CD4-positive, alpha-beta T cell (primary cell): ENCODE results near the gene MAP4. TPM values are rescaled to one million over a fixed set of nuclear protein-coding genes. Genes with fewer than 3 reads are reported as not detected.

Source experiments
- ATAC-seq: fragments of 200-7000 bp; cut with Tn5 transposase; one replicate; pipeline ENCODE4 v1.10.0; 2022; ENCODE audit warnings: mild to moderate bottlenecking; ENCODE audit not compliant: poor library complexity
- CTCF ChIA-PET: fragments of 350-600 bp; sonication (Branson Sonifier 250); formaldehyde crosslinking; loops from one replicate; lab custom pipeline; 2021; ENCODE audit warnings: antibody characterized with exemption, inconsistent platforms; lab: Charles Lee
- POLR2A ChIA-PET: fragments of 350-600 bp; sonication (Branson Sonifier 250); formaldehyde crosslinking; loops from one replicate; lab custom pipeline; 2021; ENCODE audit warnings: antibody characterized with exemption, inconsistent platforms; lab: Charles Lee
- DNase-seq, 14 experiments: peaks; one replicate each; pipeline ENCODE4 v3.0.0-alpha.2; 2013 to 2020; ENCODE audit warnings: mixed read lengths in 2 of 14
- H3K27ac ChIP-seq, 2 donors: one replicate each; pipeline versions ENCODE4 v1.5.1 to v1.7.0; 2013; ENCODE audit warnings: low read length in 2 of 2, low read depth in 1 of 2, mild to moderate bottlenecking in 1 of 2
- H3K27me3 ChIP-seq, 2 experiments: 1 replicate in 1 of 2; 2 replicates in 1 of 2; pipeline versions ENCODE4 v1.6.1 to v1.7.0; 2013; ENCODE audit warnings: low read length in 2 of 2, control low read depth in 1 of 2, mild to moderate bottlenecking in 1 of 2, moderate library complexity in 1 of 2; ENCODE audit not compliant: insufficient read depth in 2 of 2, control insufficient read depth in 1 of 2
- H3K36me3 ChIP-seq: one replicate; pipeline ENCODE4 v1.6.1; 2013; ENCODE audit warnings: low read length, control low read depth; ENCODE audit not compliant: insufficient read depth
- H3K4me1 ChIP-seq: one replicate; pipeline ENCODE4 v1.6.1; 2013; ENCODE audit warnings: low read length, control low read depth; ENCODE audit not compliant: insufficient read depth
- H3K4me3 ChIP-seq: one replicate; pipeline ENCODE4 v1.5.1; 2013; ENCODE audit warnings: mild to moderate bottlenecking, low read length, moderate library complexity
- H3K9me3 ChIP-seq, 2 experiments: 1 replicate in 1 of 2; 2 replicates in 1 of 2; pipeline versions ENCODE4 v1.6.1 to v1.7.0; 2013; ENCODE audit warnings: low read length in 2 of 2, mild to moderate bottlenecking in 2 of 2, control low read depth in 1 of 2, moderate library complexity in 1 of 2; ENCODE audit not compliant: control insufficient read depth in 1 of 2, insufficient read depth in 1 of 2
- H3K27ac Mint-ChIP-seq: one replicate; pipeline ENCODE4 v1.8.0; 2020; ENCODE audit warnings: mixed read lengths
- H3K27me3 Mint-ChIP-seq: one replicate; pipeline ENCODE4 v1.8.0; 2021; ENCODE audit warnings: mixed read lengths
- H3K36me3 Mint-ChIP-seq: one replicate; pipeline ENCODE4 v1.8.0; 2021; ENCODE audit warnings: low read depth, mixed read lengths
- H3K4me1 Mint-ChIP-seq: one replicate; pipeline ENCODE4 v1.8.0; 2021; ENCODE audit warnings: low read depth, mixed read lengths
- H3K4me3 Mint-ChIP-seq: one replicate; pipeline ENCODE4 v1.8.0; 2020; ENCODE audit warnings: mild to moderate bottlenecking, mixed read lengths
- H3K9me3 Mint-ChIP-seq: one replicate; pipeline ENCODE4 v1.8.0; 2020; ENCODE audit warnings: mixed read lengths
- intact Hi-C, 2 experiments: fragments of 100-400 bp; cut with DNase I in 1 of 2; cut with micrococcal nuclease in 1 of 2; formaldehyde crosslinking; loops; one replicate each; pipeline versions ENCODE4 v1.15.1 to v1.9.0; 2023 to 2025; cut with DNase I, micrococcal nuclease
- total RNA-seq, 174 experiments: library from RNA in 2 of 174; stranded (reverse) in 2 of 174; gene quantifications; one replicate each; pipeline ENCODE4 v1.2.3 and lab custom pipeline; 2021 to 2026
- TF ChIP-seq, protein P1 (sequence below): fragments of 200-600 bp; IDR thresholded peaks from one replicate; pipeline ENCODE4 v1.8.0; 2022; ENCODE audit warnings: antibody characterized with exemption, mild to moderate bottlenecking

The MAP4 gene
- total RNA-seq, 2 experiments from 2014 or later: 42.2 to 42.6 TPM

- Mint-ChIP-seq H3K36me3 (peaks cover 60% of the 10 kb centered on the region), H3K4me1 (no peaks in the 10 kb centered on the region), H3K27ac (no peak overlapping the region), H3K9me3 (no peaks in the 10 kb centered on the region), H3K27me3 (no peaks in the 10 kb centered on the region), H3K4me3 (no peak overlapping the region)
- no peaks in the 10 kb centered on the region for H3K9me3 ChIP-seq
- H3K27ac ChIP-seq: no peak overlapping the region
- no peak overlapping the region for H3K4me3 ChIP-seq
- H3K27me3 ChIP-seq: no peaks in the 10 kb centered on the region
- TF ChIP-seq, protein P1, sequence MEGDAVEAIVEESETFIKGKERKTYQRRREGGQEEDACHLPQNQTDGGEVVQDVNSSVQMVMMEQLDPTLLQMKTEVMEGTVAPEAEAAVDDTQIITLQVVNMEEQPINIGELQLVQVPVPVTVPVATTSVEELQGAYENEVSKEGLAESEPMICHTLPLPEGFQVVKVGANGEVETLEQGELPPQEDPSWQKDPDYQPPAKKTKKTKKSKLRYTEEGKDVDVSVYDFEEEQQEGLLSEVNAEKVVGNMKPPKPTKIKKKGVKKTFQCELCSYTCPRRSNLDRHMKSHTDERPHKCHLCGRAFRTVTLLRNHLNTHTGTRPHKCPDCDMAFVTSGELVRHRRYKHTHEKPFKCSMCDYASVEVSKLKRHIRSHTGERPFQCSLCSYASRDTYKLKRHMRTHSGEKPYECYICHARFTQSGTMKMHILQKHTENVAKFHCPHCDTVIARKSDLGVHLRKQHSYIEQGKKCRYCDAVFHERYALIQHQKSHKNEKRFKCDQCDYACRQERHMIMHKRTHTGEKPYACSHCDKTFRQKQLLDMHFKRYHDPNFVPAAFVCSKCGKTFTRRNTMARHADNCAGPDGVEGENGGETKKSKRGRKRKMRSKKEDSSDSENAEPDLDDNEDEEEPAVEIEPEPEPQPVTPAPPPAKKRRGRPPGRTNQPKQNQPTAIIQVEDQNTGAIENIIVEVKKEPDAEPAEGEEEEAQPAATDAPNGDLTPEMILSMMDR: no peak
- no peaks in the 10 kb centered on the region for H3K4me1 ChIP-seq
- ChIA-PET CTCF (no interaction called here), POLR2A (no interaction called here)
- ATAC-seq: no peak
- intact Hi-C loops: no loop called here
- H3K36me3 ChIP-seq: peaks cover 55% of the 10 kb centered on the region
- no peak for DNase-seq
These were observed 145.4 kb downstream of the MAP4 start for GRCh38 chr3:47870702-47871260.

DNA sequence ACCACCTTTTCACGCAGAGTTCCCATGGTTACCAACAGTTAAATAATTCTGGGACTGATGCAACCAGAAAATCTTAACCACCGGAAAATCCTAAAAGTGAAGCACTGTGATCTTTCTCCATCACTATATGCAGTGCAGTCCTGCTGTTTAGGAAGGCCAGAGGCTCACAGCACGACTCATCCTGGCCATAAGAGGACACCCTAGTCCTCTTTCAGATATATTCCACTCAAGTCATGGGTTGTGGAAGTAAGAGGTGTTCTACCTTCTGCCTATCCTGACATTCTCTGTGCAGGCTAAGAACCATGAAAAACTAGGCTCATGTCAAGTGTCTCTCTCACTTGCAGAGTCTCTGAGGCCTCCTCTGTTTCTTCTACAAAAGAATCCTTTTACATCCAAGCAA is 146.1 kb downstream of the MAP4 start:
- ATAC-seq: no peak
- Mint-ChIP-seq H3K36me3 (peaks cover 64% of the 10 kb centered on the region), H3K27me3 (no peaks in the 10 kb centered on the region), H3K27ac (no peak overlapping the region), H3K4me1 (no peaks in the 10 kb centered on the region), H3K9me3 (no peaks in the 10 kb centered on the region), H3K4me3 (no peak overlapping the region)
- Histone ChIP-seq H3K27me3 (no peaks in the 10 kb centered on the region), H3K9me3 (no peaks in the 10 kb centered on the region), H3K4me1 (no peaks in the 10 kb centered on the region), H3K4me3 (no peak overlapping the region), H3K36me3 (peaks cover 56% of the 10 kb centered on the region), H3K27ac (no peak overlapping the region)
- POLR2A ChIA-PET: no interaction called here
- CTCF ChIA-PET: no interaction called here
- TF ChIP-seq, protein P1: no peak
- intact Hi-C loops: no loop called here
- DNase-seq: no peak

DNA sequence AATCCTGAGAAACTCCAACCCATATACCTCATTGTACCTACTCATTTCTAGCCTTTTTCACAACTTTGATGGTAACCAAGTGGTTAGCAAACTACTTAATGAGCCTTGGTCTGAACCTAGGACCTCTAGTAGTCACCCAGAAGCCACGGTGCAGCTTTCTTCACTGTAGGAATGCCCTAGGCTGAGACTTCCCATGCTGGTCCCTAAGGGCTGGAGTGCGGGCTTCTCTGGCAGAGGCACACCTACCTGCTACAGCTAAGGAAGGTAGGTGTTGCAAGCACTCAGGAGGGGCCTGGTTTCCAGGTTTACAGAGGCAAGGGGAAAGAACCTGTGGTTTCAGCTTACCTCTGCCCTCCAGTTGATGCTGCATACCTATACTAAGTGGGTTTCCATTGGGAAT is 147.9 kb downstream of the MAP4 start:
- Mint-ChIP-seq H3K36me3 (peaks cover 67% of the 10 kb centered on the region), H3K4me1 (no peaks in the 10 kb centered on the region), H3K9me3 (no peaks in the 10 kb centered on the region), H3K4me3 (no peak overlapping the region), H3K27ac (no peak overlapping the region), H3K27me3 (no peaks in the 10 kb centered on the region)
- POLR2A ChIA-PET: no interaction called here
- Histone ChIP-seq H3K36me3 (peaks cover 62% of the 10 kb centered on the region), H3K27ac (no peak overlapping the region), H3K4me1 (no peaks in the 10 kb centered on the region), H3K27me3 (no peaks in the 10 kb centered on the region), H3K9me3 (no peaks in the 10 kb centered on the region), H3K4me3 (no peak overlapping the region)
- intact Hi-C loops: no loop called here
- ATAC-seq (no peak), DNase-seq (no peak)
- TF ChIP-seq, protein P1: no peak
- CTCF ChIA-PET: no interaction called here
